ENCODE results near the gene RPS5.

- TF ChIP-seq TAF1 (IDR thresholded peaks at IDR 0.05; ENCODE audit: borderline replicate concordance, low read depth, low read length) (no peak), POLR2A (IDR thresholded peaks at IDR 0.05; ENCODE audit: low read depth, low read length) (no peak), POLR2AphosphoS5 (IDR thresholded peaks at IDR 0.05; ENCODE audit: low read depth, low read length) (no peak)
Observed at GRCh38 chr19:58367698-58368454, 19.2 kb upstream of the RPS5 start.

Data from GM12892 (cell line).